22Rv1 (cell line): Measurements from ENCODE around the gene PRKCB.

ENCODE experiments used
- ZFX ChIP-seq: fragments of 450-650 bp; IDR thresholded peaks from 2 replicates; pipeline ENCODE4 v1.6.1; 2017; ENCODE audit warnings: antibody characterized with exemption, borderline replicate concordance
- TF ChIP-seq, protein P1 (sequence below): fragments of 450-650 bp; IDR thresholded peaks from 2 replicates; pipeline ENCODE4 v1.5.1; 2017; ENCODE audit warnings: mild to moderate bottlenecking

DNA sequence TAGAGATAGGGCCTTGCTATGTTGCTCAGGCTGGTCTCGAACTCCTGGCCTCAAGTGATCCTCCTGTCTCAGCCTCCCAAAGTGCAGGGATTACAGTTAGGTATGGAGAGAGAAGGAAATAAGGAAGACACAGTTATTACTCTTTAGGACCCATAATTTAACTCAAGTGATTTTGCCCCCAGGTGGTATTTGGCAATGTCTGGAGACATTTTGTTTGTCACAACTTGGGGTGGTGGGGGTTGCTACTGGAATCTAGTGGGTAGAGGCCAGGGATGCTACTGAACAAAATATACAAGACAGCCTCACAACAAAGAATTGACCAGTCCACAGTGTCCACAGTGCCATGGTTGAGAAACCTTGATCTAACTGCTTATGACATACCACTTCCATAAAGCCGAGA, 64.1 kb downstream of the PRKCB start:
- TF ChIP-seq, protein P1, sequence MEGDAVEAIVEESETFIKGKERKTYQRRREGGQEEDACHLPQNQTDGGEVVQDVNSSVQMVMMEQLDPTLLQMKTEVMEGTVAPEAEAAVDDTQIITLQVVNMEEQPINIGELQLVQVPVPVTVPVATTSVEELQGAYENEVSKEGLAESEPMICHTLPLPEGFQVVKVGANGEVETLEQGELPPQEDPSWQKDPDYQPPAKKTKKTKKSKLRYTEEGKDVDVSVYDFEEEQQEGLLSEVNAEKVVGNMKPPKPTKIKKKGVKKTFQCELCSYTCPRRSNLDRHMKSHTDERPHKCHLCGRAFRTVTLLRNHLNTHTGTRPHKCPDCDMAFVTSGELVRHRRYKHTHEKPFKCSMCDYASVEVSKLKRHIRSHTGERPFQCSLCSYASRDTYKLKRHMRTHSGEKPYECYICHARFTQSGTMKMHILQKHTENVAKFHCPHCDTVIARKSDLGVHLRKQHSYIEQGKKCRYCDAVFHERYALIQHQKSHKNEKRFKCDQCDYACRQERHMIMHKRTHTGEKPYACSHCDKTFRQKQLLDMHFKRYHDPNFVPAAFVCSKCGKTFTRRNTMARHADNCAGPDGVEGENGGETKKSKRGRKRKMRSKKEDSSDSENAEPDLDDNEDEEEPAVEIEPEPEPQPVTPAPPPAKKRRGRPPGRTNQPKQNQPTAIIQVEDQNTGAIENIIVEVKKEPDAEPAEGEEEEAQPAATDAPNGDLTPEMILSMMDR: no peak
- TF ChIP-seq ZFX: no peak
